Natural killer cell (primary cell): ENCODE measurements around the gene RAD51B. TPM values are rescaled to one million over a fixed set of nuclear protein-coding genes. Genes with fewer than 3 reads are reported as not detected.

Experiments used
- ATAC-seq, 3 donors: fragments of 150-1000 bp in 2 of 3; fragments of 200-7000 bp in 1 of 3; cut with Tn5 transposase; 1 replicate in 1 of 3; 2 replicates in 2 of 3; pipeline ENCODE4 v1.10.0; 2021; ENCODE audit warnings: mild to moderate bottlenecking in 2 of 3, moderate library complexity in 2 of 3
- DNase-seq, 2 donors: peaks; one replicate each; pipeline versions ENCODE4 v3.0.0 to v3.0.0-alpha.2; 2013 to 2021; ENCODE audit warnings: mixed read lengths in 1 of 2
- H3K27ac ChIP-seq: one replicate; pipeline ENCODE4 v1.5.1; 2013; ENCODE audit warnings: mild to moderate bottlenecking, low read length
- H3K27me3 ChIP-seq: one replicate; pipeline ENCODE4 v1.6.1; 2013; ENCODE audit warnings: low read length; ENCODE audit not compliant: control insufficient read depth, insufficient read depth
- H3K36me3 ChIP-seq: one replicate; pipeline ENCODE4 v1.6.1; 2013; ENCODE audit warnings: low read length; ENCODE audit not compliant: control insufficient read depth, insufficient read depth
- H3K4me1 ChIP-seq: one replicate; pipeline ENCODE4 v1.6.1; 2013; ENCODE audit warnings: low read length; ENCODE audit not compliant: control insufficient read depth, insufficient read depth
- H3K4me3 ChIP-seq: one replicate; pipeline ENCODE4 v1.5.1; 2013; ENCODE audit warnings: low read length
- H3K9me3 ChIP-seq: one replicate; pipeline ENCODE4 v1.6.1; 2013; ENCODE audit warnings: low read length; ENCODE audit not compliant: control insufficient read depth, insufficient read depth
- H3K27ac Mint-ChIP-seq, 2 donors: one replicate each; pipeline ENCODE4 v1.8.0; 2022; ENCODE audit warnings: mild to moderate bottlenecking in 2 of 2, mixed read lengths in 2 of 2, moderate library complexity in 1 of 2
- H3K27me3 Mint-ChIP-seq, 2 donors: one replicate each; pipeline ENCODE4 v1.8.0; 2022; ENCODE audit warnings: low read depth in 2 of 2, mixed read lengths in 2 of 2
- H3K36me3 Mint-ChIP-seq: one replicate; pipeline ENCODE4 v1.8.0; 2022; ENCODE audit warnings: mixed read lengths
- H3K4me1 Mint-ChIP-seq, 2 donors: one replicate each; pipeline ENCODE4 v1.8.0; 2022; ENCODE audit warnings: mixed read lengths in 2 of 2
- H3K4me3 Mint-ChIP-seq: one replicate; pipeline ENCODE4 v1.8.0; 2022; ENCODE audit warnings: mild to moderate bottlenecking, moderate library complexity, mixed read lengths
- H3K9me3 Mint-ChIP-seq, 2 donors: one replicate each; pipeline ENCODE4 v1.8.0; 2022; ENCODE audit warnings: mixed read lengths in 2 of 2
- CTCF ChIP-seq: fragments of 200-600 bp; IDR thresholded peaks from one replicate; pipeline ENCODE4 v1.8.0; 2022; ENCODE audit warnings: antibody characterized with exemption
- WGBS: methylation state at CpG from one replicate; pipeline ENCODE4 v1.1.7; 2013; ENCODE audit warnings: missing lambda C conversion rate; ENCODE audit not compliant: insufficient coverage; 5-methylcytosine and 5-hydroxymethylcytosine counted together
- intact Hi-C: fragments of 100-400 bp; cut with micrococcal nuclease; formaldehyde crosslinking; loops from one replicate; pipeline ENCODE4 v1.14.2; 2022
- total RNA-seq, 4 donors: library from RNA; stranded (reverse); fragments of 120-200 nt in 1 of 4; gene quantifications; one replicate each; pipeline versions ENCODE4 v1.2.3 to v1.2.4, GENCODE V29; 2013 to 2022

Gene RAD51B
- total RNA-seq, 3 donors from 2014 or later (not counting 1 experiment from before 2014, with no cell fraction given) = 28.1 to 37.6 (median 28.6) TPM

- Histone ChIP-seq H3K9me3 (no peaks in the 10 kb centered on the region), H3K27me3 (no peaks in the 10 kb centered on the region), H3K36me3 (no peaks in the 10 kb centered on the region), H3K4me3 (no peak overlapping the region), H3K4me1 (no peaks in the 10 kb centered on the region), H3K27ac (no peak overlapping the region)
- no peak overlapping the region for H3K4me3 Mint-ChIP-seq
- TF ChIP-seq CTCF = no peak
- no peak overlapping the region for H3K27ac Mint-ChIP-seq
- H3K36me3 Mint-ChIP-seq = no peaks in the 10 kb centered on the region
- ATAC-seq (no peak), DNase-seq (no peak)
- no peaks in the 10 kb centered on the region for H3K9me3 Mint-ChIP-seq
- H3K27me3 Mint-ChIP-seq = peaks cover 0 to 7% of the 10 kb centered on the region in 2 donors
- 94% methylated on average over 5 of the region's 5 CpGs for WGBS
- no peaks in the 10 kb centered on the region for H3K4me1 Mint-ChIP-seq
- intact Hi-C loops = no loop called here
These were observed 929.1 kb downstream of the RAD51B start for GRCh38 chr14:68748691-68749090.

GRCh38 chr14:68749487-68750475 lies 930.2 kb downstream of the RAD51B start:
- Histone ChIP-seq H3K4me1 (peaks cover 4% of the 10 kb centered on the region), H3K36me3 (no peaks in the 10 kb centered on the region), H3K9me3 (no peaks in the 10 kb centered on the region), H3K4me3 (no peak overlapping the region), H3K27ac (no peak overlapping the region), H3K27me3 (no peaks in the 10 kb centered on the region)
- no peak overlapping the region for H3K27ac Mint-ChIP-seq
- DNase-seq (no peak), ATAC-seq (no peak)
- H3K4me3 Mint-ChIP-seq = no peak overlapping the region
- H3K4me1 Mint-ChIP-seq = no peaks in the 10 kb centered on the region
- no peak for TF ChIP-seq CTCF
- no peaks in the 10 kb centered on the region for H3K9me3 Mint-ChIP-seq
- WGBS = 81% methylated on average over 9 of the region's 11 CpGs
- intact Hi-C loops = no loop called here
- H3K27me3 Mint-ChIP-seq = peaks cover 0 to 6% of the 10 kb centered on the region in 2 donors
- H3K36me3 Mint-ChIP-seq = no peaks in the 10 kb centered on the region

GRCh38 chr14:68752271-68753006 lies 932.9 kb downstream of the RAD51B start:
- Mint-ChIP-seq H3K9me3 (no peaks in the 10 kb centered on the region), H3K27me3 (no peaks in the 10 kb centered on the region), H3K36me3 (no peaks in the 10 kb centered on the region), H3K4me1 (peaks cover 4 to 10% of the 10 kb centered on the region in 2 donors), H3K4me3 (no peak overlapping the region), H3K27ac (no peak overlapping the region)
- 95% methylated on average over 5 of the region's 6 CpGs for WGBS
- intact Hi-C loops = no loop called here
- peaks cover 12% of the 10 kb centered on the region for H3K4me1 ChIP-seq
- H3K4me3 ChIP-seq = no peak overlapping the region
- H3K36me3 ChIP-seq = no peaks in the 10 kb centered on the region
- no peak for TF ChIP-seq CTCF
- no peak overlapping the region for H3K27ac ChIP-seq
- no peaks in the 10 kb centered on the region for H3K27me3 ChIP-seq
- H3K9me3 ChIP-seq = no peaks in the 10 kb centered on the region
- no peak for ATAC-seq
- DNase-seq = no peak
